GM23338 (cell line): Measurements from ENCODE around the gene CD300A. TPM values are rescaled to one million over a fixed set of nuclear protein-coding genes. Genes with fewer than 3 reads are reported as not detected.

ENCODE experiments used
- ATAC-seq: fragments of 200-7000 bp; cut with Tn5 transposase; 3 replicates; pipeline ENCODE4 v1.9.1; 2020
- DNase-seq: peaks from one replicate; pipeline ENCODE4 v3.0.0-alpha.2; 2015; ENCODE audit warnings: low spot score
- H2AFZ ChIP-seq: fragments of 200-600 bp; sonication (generic); 2 replicates; pipeline ENCODE4 v1.8.0; 2016; ENCODE audit warnings: antibody characterized with exemption, mild to moderate bottlenecking, moderate library complexity
- H3F3A ChIP-seq: fragments of 200-600 bp; sonication (generic); replicated peaks from 2 replicates; pipeline ENCODE4 v1.8.0; 2017; ENCODE audit warnings: antibody characterized with exemption, mixed run types, low read depth
- H3K27ac ChIP-seq: fragments of 200-600 bp; sonication (generic); 2 replicates; pipeline ENCODE4 v1.6.1; 2016; ENCODE audit warnings: low read depth
- H3K27me3 ChIP-seq: fragments of 200-600 bp; sonication (generic); 2 replicates; pipeline ENCODE4 v1.8.0; 2016; ENCODE audit warnings: mild to moderate bottlenecking, mixed run types, moderate library complexity; ENCODE audit not compliant: insufficient read depth
- H3K36me3 ChIP-seq: fragments of 200-600 bp; sonication (generic); 2 replicates; pipeline ENCODE4 v1.8.0; 2016; ENCODE audit warnings: mild to moderate bottlenecking; ENCODE audit not compliant: insufficient read depth
- H3K4me1 ChIP-seq: fragments of 200-600 bp; sonication (generic); 2 replicates; pipeline ENCODE4 v1.8.0; 2016; ENCODE audit warnings: mild to moderate bottlenecking, moderate library complexity; ENCODE audit not compliant: insufficient read depth
- H3K4me2 ChIP-seq: fragments of 200-600 bp; sonication (generic); 2 replicates; pipeline ENCODE4 v1.7.1; 2017; ENCODE audit warnings: mixed run types
- H3K4me3 ChIP-seq: fragments of 200-600 bp; sonication (generic); 2 replicates; pipeline ENCODE4 v1.6.1; 2016; ENCODE audit warnings: mixed run types
- H3K79me2 ChIP-seq: fragments of 200-600 bp; sonication (generic); replicated peaks from 2 replicates; pipeline ENCODE4 v1.8.0; 2017; ENCODE audit warnings: mild to moderate bottlenecking; ENCODE audit not compliant: insufficient read depth
- H3K9me2 ChIP-seq: fragments of 200-600 bp; sonication (generic); 2 replicates; pipeline ENCODE4 v1.8.0; 2017; ENCODE audit not compliant: insufficient read depth
- H4K20me1 ChIP-seq: fragments of 200-600 bp; sonication (generic); replicated peaks from 2 replicates; pipeline ENCODE4 v1.8.0; 2017; ENCODE audit warnings: mild to moderate bottlenecking; ENCODE audit not compliant: insufficient read depth
- H3K27ac Mint-ChIP-seq: 2 replicates; pipeline ENCODE4 v1.8.0; 2020; ENCODE audit warnings: inconsistent platforms, mild to moderate bottlenecking, moderate library complexity, mixed read lengths
- H3K27me3 Mint-ChIP-seq: 3 replicates; pipeline ENCODE4 v1.8.0; 2022; ENCODE audit warnings: low read depth, mild to moderate bottlenecking, moderate library complexity, mixed read lengths, inconsistent platforms; ENCODE audit not compliant: insufficient read depth, poor library complexity
- H3K36me3 Mint-ChIP-seq: 3 replicates; pipeline ENCODE4 v1.8.0; 2021; ENCODE audit warnings: low read depth, mild to moderate bottlenecking, inconsistent platforms, moderate library complexity, mixed read lengths
- H3K4me1 Mint-ChIP-seq: 3 replicates; pipeline ENCODE4 v1.8.0; 2020; ENCODE audit warnings: mild to moderate bottlenecking, inconsistent platforms, mixed read lengths
- H3K4me3 Mint-ChIP-seq: 3 replicates; pipeline ENCODE4 v1.8.0; 2021; ENCODE audit warnings: moderate library complexity, mild to moderate bottlenecking, inconsistent platforms, mixed read lengths
- H3K9me3 Mint-ChIP-seq: 3 replicates; pipeline ENCODE4 v1.8.0; 2020; ENCODE audit warnings: moderate library complexity, mild to moderate bottlenecking, inconsistent platforms, mixed read lengths
- CTCF ChIP-seq, 2 experiments: fragments of 200-600 bp in 1 of 2; sonication (generic) in 1 of 2; conservative IDR thresholded peaks; 2 replicates each; pipeline versions ENCODE4 v1.5.1 to v1.6.1; 2016 to 2017; ENCODE audit warnings: antibody characterized with exemption in 2 of 2, low read depth in 2 of 2, mild to moderate bottlenecking in 2 of 2, moderate library complexity in 1 of 2
- JUNB ChIP-seq: IDR thresholded peaks from one replicate; pipeline ENCODE4 v1.6.1; 2016; ENCODE audit warnings: antibody characterized with exemption; ENCODE audit not compliant: unreplicated experiment
- ZNF462 ChIP-seq: fragments of 250-450 bp; sonication (Bioruptor Pico); IDR thresholded peaks from 2 replicates; pipeline ENCODE4 v1.5.0; 2020; ENCODE audit warnings: mild to moderate bottlenecking, moderate library complexity
- polyA plus RNA-seq: library from polyadenylated mRNA; unstranded; fragments of >200 nt; fragmentation: Nextera tagmentation; extraction: Ambion mirVana; gene quantifications from 2 replicates; pipeline ENCODE4 v1.2.1, GENCODE V29; 2016
- total RNA-seq: library from RNA; depleted of rRNA; stranded (reverse); fragments of >200 nt; shearing (Covaris generic); gene quantifications from 2 replicates; pipeline ENCODE4 v1.2.3, GENCODE V29; 2014

The CD300A gene
- total and polyA plus RNA-seq, 2 experiments from 2014 or later, result 0.37 to 0.45 TPM

GRCh38 chr17:74455025-74455545 lies 11.3 kb upstream of the CD300A start:
- H3K4me3 ChIP-seq, result peak overlapping the region; percentile 66
- DNase-seq (peak; percentile 44), ATAC-seq (peak; percentile 1; the same call in 2 of the 3 replicates)
- Mint-ChIP-seq H3K4me1 (peaks cover 45% of the 10 kb centered on the region), H3K27ac (no peak overlapping the region), H3K4me3 (peak overlapping the region; percentile 66; the same call in 2 of the 3 replicates), H3K36me3 (no peaks in the 10 kb centered on the region), H3K27me3 (peaks cover 31% of the 10 kb centered on the region), H3K9me3 (no peaks in the 10 kb centered on the region)
- H3K4me1 ChIP-seq, result peaks cover 18% of the 10 kb centered on the region
- H3K36me3 ChIP-seq, result no peaks in the 10 kb centered on the region
- no peaks in the 10 kb centered on the region; the same call in 1 of the 2 replicates for H3F3A ChIP-seq
- no peak for TF ChIP-seq ZNF462 (CRISPR knock-in tag)
- H3K79me2 ChIP-seq, result no peaks in the 10 kb centered on the region
- peak overlapping the region; percentile 95 for H3K4me2 ChIP-seq
- no peaks in the 10 kb centered on the region for H3K9me2 ChIP-seq
- peak overlapping the region; percentile 78 for H2AFZ ChIP-seq
- no peak overlapping the region for H3K27ac ChIP-seq
- peaks cover 28% of the 10 kb centered on the region for H3K27me3 ChIP-seq
- no peaks in the 10 kb centered on the region for H4K20me1 ChIP-seq

GRCh38 chr17:74455821-74456220 lies 10.6 kb upstream of the CD300A start:
- H3K9me2 ChIP-seq, result no peaks in the 10 kb centered on the region
- peaks cover 28% of the 10 kb centered on the region for H3K27me3 ChIP-seq
- no peaks in the 10 kb centered on the region; the same call in 1 of the 2 replicates for H3F3A ChIP-seq
- 0 out of 2 replicates have a peak overlapping the region, but pooled peaks have one; percentile 38 for H3K4me2 ChIP-seq
- peak overlapping the region; percentile 28; the same call in 2 of the 3 replicates for H3K4me3 Mint-ChIP-seq
- H3K79me2 ChIP-seq, result no peaks in the 10 kb centered on the region
- DNase-seq, result no peak
- no peak overlapping the region for H3K4me3 ChIP-seq
- H3K4me1 Mint-ChIP-seq, result peaks cover 44% of the 10 kb centered on the region
- no peaks in the 10 kb centered on the region for H3K36me3 Mint-ChIP-seq
- no peak overlapping the region for H3K27ac ChIP-seq
- ATAC-seq, result no peak
- H2AFZ ChIP-seq, result no peak overlapping the region
- H4K20me1 ChIP-seq, result no peaks in the 10 kb centered on the region
- H3K4me1 ChIP-seq, result peaks cover 18% of the 10 kb centered on the region
- H3K27me3 Mint-ChIP-seq, result peaks cover 31% of the 10 kb centered on the region
- H3K27ac Mint-ChIP-seq, result no peak overlapping the region
- no peaks in the 10 kb centered on the region for H3K36me3 ChIP-seq
- H3K9me3 Mint-ChIP-seq, result no peaks in the 10 kb centered on the region
- no peak for TF ChIP-seq CTCF (conservative IDR thresholded peaks at IDR 0.05; ENCODE audit: low read depth in 2 of 2)
- TF ChIP-seq JUNB, result no peak
- TF ChIP-seq ZNF462 (CRISPR knock-in tag), result no peak
